ENCODE results near the gene PDE3B. TPM values are rescaled to one million over a fixed set of nuclear protein-coding genes. Genes with fewer than 3 reads are reported as not detected.
"Not testable (repeated sequence)": the region's sequence is repeated elsewhere in the genome, so short reads cannot be mapped to it uniquely, and the experiment has no call there.

The PDE3B gene
- total RNA-seq (100 to 1,000 TPM; 130 to 162 (median 143) TPM), total RNA-seq (50.8 to 1,071 (median 249) reads per million in 29 experiments)
- 119 TPM for total RNA-seq (2013)

GRCh38 chr11:14643697-14644225 lies at the start of gene PDE3B:
Gene PDE3B, plus strand, starts transcription at chr11:14643804. Its CDS starts 272 bp downstream, at chr11:14644076.
- Histone ChIP-seq H3K4me1 (ENCODE audit: control insufficient read depth in 1 of 2, extremely low read depth in 1 of 2, insufficient read depth in 2 of 2, low read length in 2 of 2) (peaks cover 11 to 44% of the 10 kb centered on the region in 2 experiments), H3K27ac (ENCODE audit: low read length) (peak within 1 kb of the TSS; percentile 80), H3K4me3 (ENCODE audit: control insufficient read depth in 1 of 2, extremely low read depth in 1 of 2, low read length in 1 of 2) (peak within 1 kb of the TSS; percentile 97 to 100), H3K27me3 (replicated peaks in 1 of 2; ENCODE audit: control insufficient read depth in 2 of 2, extremely low read depth in 1 of 2, insufficient read depth in 2 of 2, low read length in 1 of 2) (no peaks in the 10 kb centered on the region), H3K9me3 (no peaks in the 10 kb centered on the region), H3K36me3 (ENCODE audit: control insufficient read depth in 2 of 2, extremely low read depth in 1 of 2, insufficient read depth in 1 of 2, low read length in 1 of 2) (no peaks in the 10 kb centered on the region)
- ATAC-seq (replicated peaks in 1 of 4) (peak; percentile 65 to 74 (median 72)), DNase-seq (peak; percentile 42 to 79 (median 66))
- peak within 1 kb of the TSS; percentile 86 to 87 for H3K27ac Mint-ChIP-seq
- ChIA-PET POLR2A (interaction anchor here (0.5 to 3.1 kb wide), 9 partner anchors 29 to 250 kb away, joined by 3 to 15 read pairs (median 4); no protein-coding TSS in a partner anchor), CTCF (interaction anchor here (0.5 to 3.2 kb wide), 11 partner anchors 29 to 146 kb away, joined by 3 to 28 read pairs (median 4); no protein-coding TSS in a partner anchor)
- under 1% methylated on average over 59 of the region's 59 CpGs for WGBS (ENCODE audit: insufficient coverage)
- H3K9me3 Mint-ChIP-seq, result no peaks in the 10 kb centered on the region
- H3K4me1 Mint-ChIP-seq, result peaks cover 49 to 58% (median 54%) of the 10 kb centered on the region in 3 donors
- no peaks in the 10 kb centered on the region for H3K27me3 Mint-ChIP-seq
- peaks cover 24% of the 10 kb centered on the region for H3K36me3 Mint-ChIP-seq
- peak within 1 kb of the TSS; percentile 85 to 87 (median 86) for H3K4me3 Mint-ChIP-seq

DNA sequence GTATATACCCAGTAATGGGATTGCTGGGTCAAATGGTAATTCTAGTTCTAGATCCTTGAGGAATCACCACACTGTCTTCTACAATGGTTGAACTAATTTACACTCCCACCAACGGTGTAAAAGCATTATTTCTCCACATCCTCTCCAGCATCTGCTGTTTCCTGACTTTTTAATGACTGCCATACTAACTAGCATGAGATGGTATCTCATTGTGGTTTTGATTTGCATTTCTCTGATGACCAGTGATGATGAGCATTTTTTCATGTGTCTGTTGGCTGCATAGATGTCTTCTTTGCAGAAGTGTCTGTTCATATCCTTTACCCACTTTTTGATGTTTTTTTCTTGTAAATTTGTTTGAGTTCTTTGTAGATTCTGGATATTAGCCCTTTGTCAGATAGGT lies 48.3 kb upstream of the PDE3B start:
- H3K4me1 ChIP-seq (ENCODE audit: control insufficient read depth in 1 of 2, extremely low read depth in 1 of 2, insufficient read depth in 2 of 2, low read length in 2 of 2); H3K4me3 Mint-ChIP-seq; ATAC-seq (replicated peaks in 1 of 4); H3K36me3 ChIP-seq (ENCODE audit: control insufficient read depth in 2 of 2, extremely low read depth in 1 of 2, insufficient read depth in 1 of 2, low read length in 1 of 2); CTCF ChIA-PET; H3K27ac ChIP-seq (ENCODE audit: low read length); DNase-seq; H3K27me3 ChIP-seq (replicated peaks in 1 of 2; ENCODE audit: control insufficient read depth in 2 of 2, extremely low read depth in 1 of 2, insufficient read depth in 2 of 2, low read length in 1 of 2); H3K27me3 Mint-ChIP-seq; H3K4me3 ChIP-seq (ENCODE audit: control insufficient read depth in 1 of 2, extremely low read depth in 1 of 2, low read length in 1 of 2); H3K9me3 ChIP-seq; POLR2A ChIA-PET: not testable (repeated sequence)
- peak overlapping the region; percentile 51 to 64 for H3K27ac Mint-ChIP-seq
- whole genome bisulfite sequencing (ENCODE audit: insufficient coverage), result no CpG with 5 or more reads among the region's 1 CpG
- peaks cover 56% of the 10 kb centered on the region for H3K36me3 Mint-ChIP-seq
- peaks cover 25 to 32% (median 30%) of the 10 kb centered on the region in 3 donors for H3K4me1 Mint-ChIP-seq
- H3K9me3 Mint-ChIP-seq, result peaks cover 12 to 22% (median 13%) of the 10 kb centered on the region in 3 donors

DNA sequence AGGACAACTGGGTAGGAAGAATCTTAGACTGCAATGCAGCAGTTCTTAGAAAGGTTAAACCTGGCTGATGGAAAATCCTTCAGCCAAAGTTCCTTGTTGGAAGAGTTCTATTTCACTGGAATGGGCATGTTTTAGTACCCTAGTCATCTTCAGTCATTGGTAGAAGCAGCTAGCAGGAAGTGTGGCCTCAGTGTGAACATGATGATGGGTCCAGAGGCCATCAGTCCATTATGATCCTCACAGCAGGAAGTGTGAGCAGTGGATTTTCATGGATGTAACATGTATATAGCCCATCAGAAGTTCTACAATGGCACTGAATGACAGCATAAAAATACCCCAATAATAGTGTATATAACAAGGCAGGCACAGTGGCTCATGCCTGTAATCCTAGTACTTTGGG lies 35.9 kb upstream of the PDE3B start:
- Histone ChIP-seq H3K36me3 (ENCODE audit: control insufficient read depth in 2 of 2, extremely low read depth in 1 of 2, insufficient read depth in 1 of 2, low read length in 1 of 2) (peaks cover 5 to 27% of the 10 kb centered on the region in 2 donors), H3K4me1 (ENCODE audit: control insufficient read depth in 1 of 2, extremely low read depth in 1 of 2, insufficient read depth in 2 of 2, low read length in 2 of 2) (peaks cover 0 to 4% of the 10 kb centered on the region in 2 experiments), H3K27ac (ENCODE audit: low read length) (no peak overlapping the region), H3K9me3 (no peaks in the 10 kb centered on the region), H3K27me3 (replicated peaks in 1 of 2; ENCODE audit: control insufficient read depth in 2 of 2, extremely low read depth in 1 of 2, insufficient read depth in 2 of 2, low read length in 1 of 2) (no peaks in the 10 kb centered on the region), H3K4me3 (ENCODE audit: control insufficient read depth in 1 of 2, extremely low read depth in 1 of 2, low read length in 1 of 2) (no peak overlapping the region)
- H3K4me1 Mint-ChIP-seq, result peaks cover 16 to 28% (median 20%) of the 10 kb centered on the region in 3 donors
- H3K36me3 Mint-ChIP-seq, result peaks cover 55% of the 10 kb centered on the region
- CTCF ChIA-PET, result no interaction called here
- POLR2A ChIA-PET, result no interaction called here
- no peak overlapping the region for H3K4me3 Mint-ChIP-seq
- no peak overlapping the region for H3K27ac Mint-ChIP-seq
- no peaks in the 10 kb centered on the region for H3K27me3 Mint-ChIP-seq
- ATAC-seq (replicated peaks in 1 of 4), result no peak
- peaks cover 0 to 3% (median 0%) of the 10 kb centered on the region in 3 donors for H3K9me3 Mint-ChIP-seq
- no peak for DNase-seq

DNA sequence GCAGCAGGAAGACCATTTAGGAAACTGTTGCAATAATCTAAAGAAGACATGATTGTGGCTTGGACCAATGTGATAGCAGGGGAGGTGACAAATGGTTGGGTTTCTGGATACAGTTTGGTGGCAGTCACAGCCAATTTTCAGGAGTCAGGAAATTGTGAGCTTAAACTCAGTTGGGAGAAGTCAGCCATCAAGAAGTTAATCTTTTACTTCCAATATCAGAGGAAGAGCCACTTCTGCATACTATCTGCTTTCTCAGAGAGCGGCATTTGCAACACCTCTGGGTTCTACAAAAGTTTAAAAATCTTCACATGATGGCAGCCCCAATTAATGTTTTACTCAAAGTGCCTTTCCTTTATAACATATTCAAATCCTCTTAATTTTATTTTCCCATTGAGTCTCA lies 33.7 kb upstream of the PDE3B start:
- CTCF ChIA-PET, result no interaction called here
- Histone ChIP-seq H3K9me3 (no peaks in the 10 kb centered on the region), H3K27ac (ENCODE audit: low read length) (no peak overlapping the region), H3K4me1 (ENCODE audit: control insufficient read depth in 1 of 2, extremely low read depth in 1 of 2, insufficient read depth in 2 of 2, low read length in 2 of 2) (peaks cover 0 to 4% of the 10 kb centered on the region in 2 experiments), H3K27me3 (replicated peaks in 1 of 2; ENCODE audit: control insufficient read depth in 2 of 2, extremely low read depth in 1 of 2, insufficient read depth in 2 of 2, low read length in 1 of 2) (no peaks in the 10 kb centered on the region), H3K36me3 (ENCODE audit: control insufficient read depth in 2 of 2, extremely low read depth in 1 of 2, insufficient read depth in 1 of 2, low read length in 1 of 2) (peaks cover 5 to 24% of the 10 kb centered on the region in 2 donors), H3K4me3 (ENCODE audit: control insufficient read depth in 1 of 2, extremely low read depth in 1 of 2, low read length in 1 of 2) (no peak overlapping the region)
- H3K36me3 Mint-ChIP-seq, result peaks cover 47% of the 10 kb centered on the region
- ATAC-seq (replicated peaks in 1 of 4), result no peak
- no peak overlapping the region for H3K4me3 Mint-ChIP-seq
- H3K27ac Mint-ChIP-seq, result peak overlapping the region; percentile 72 to 81
- DNase-seq, result no peak
- POLR2A ChIA-PET, result no interaction called here
- no peaks in the 10 kb centered on the region for H3K27me3 Mint-ChIP-seq
- H3K9me3 Mint-ChIP-seq, result peaks cover 0 to 3% (median 0%) of the 10 kb centered on the region in 3 donors
- peaks cover 27 to 34% (median 29%) of the 10 kb centered on the region in 3 donors for H3K4me1 Mint-ChIP-seq
- 100% methylated on average over 1 of the region's 1 CpG for WGBS (ENCODE audit: insufficient coverage)

DNA sequence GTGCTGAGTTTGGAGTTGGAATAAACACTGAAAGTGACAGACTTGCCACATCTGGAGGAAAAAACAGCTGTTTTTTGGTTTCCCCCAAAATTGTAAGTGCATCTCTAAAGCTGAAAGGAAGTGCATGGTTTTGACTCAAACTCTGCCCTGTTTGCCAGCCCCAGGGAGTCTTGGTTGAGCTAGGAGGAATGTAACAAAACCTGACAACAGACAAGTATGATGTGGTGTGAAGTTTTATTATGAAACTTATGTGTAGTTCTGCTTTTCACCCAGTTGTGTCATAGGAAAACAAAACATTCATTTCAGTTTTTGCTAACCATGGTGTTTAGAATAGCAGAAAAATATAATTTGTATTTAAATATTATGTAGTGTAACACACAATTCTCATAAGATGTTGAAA lies 31.7 kb upstream of the PDE3B start:
- CTCF ChIA-PET, result no interaction called here

DNA sequence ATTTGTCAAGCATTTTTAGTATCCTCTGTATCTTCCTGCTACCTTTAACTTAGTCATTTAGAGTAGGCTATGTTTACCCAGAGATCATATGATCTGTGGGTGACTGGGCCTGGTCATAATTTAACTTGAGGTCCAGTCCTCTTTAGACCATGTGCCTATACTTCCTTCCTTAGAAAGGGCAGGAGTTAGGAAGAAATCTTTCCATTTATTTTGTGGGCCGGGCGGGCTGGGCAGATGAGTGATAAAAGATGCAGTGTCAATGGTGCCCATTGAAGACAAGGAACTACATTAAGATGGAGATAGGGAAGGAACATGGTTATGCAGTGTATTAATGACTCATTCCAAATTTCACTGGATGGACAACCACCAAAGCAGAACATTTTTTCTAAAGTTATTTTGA lies 30.9 kb upstream of the PDE3B start:
- Histone ChIP-seq H3K9me3 (no peaks in the 10 kb centered on the region), H3K27ac (ENCODE audit: low read length) (no peak overlapping the region), H3K27me3 (replicated peaks in 1 of 2; ENCODE audit: control insufficient read depth in 2 of 2, extremely low read depth in 1 of 2, insufficient read depth in 2 of 2, low read length in 1 of 2) (no peaks in the 10 kb centered on the region), H3K36me3 (ENCODE audit: control insufficient read depth in 2 of 2, extremely low read depth in 1 of 2, insufficient read depth in 1 of 2, low read length in 1 of 2) (peaks cover 1 to 7% of the 10 kb centered on the region in 2 donors), H3K4me1 (ENCODE audit: control insufficient read depth in 1 of 2, extremely low read depth in 1 of 2, insufficient read depth in 2 of 2, low read length in 2 of 2) (peaks cover 0 to 4% of the 10 kb centered on the region in 2 experiments), H3K4me3 (ENCODE audit: control insufficient read depth in 1 of 2, extremely low read depth in 1 of 2, low read length in 1 of 2) (no peak overlapping the region)
- POLR2A ChIA-PET, result no interaction called here
- Mint-ChIP-seq H3K27ac (no peak overlapping the region), H3K4me3 (no peak overlapping the region), H3K4me1 (peaks cover 40 to 51% (median 47%) of the 10 kb centered on the region in 3 donors), H3K36me3 (peaks cover 31% of the 10 kb centered on the region), H3K27me3 (no peaks in the 10 kb centered on the region), H3K9me3 (no peaks in the 10 kb centered on the region)
- CTCF ChIA-PET, result no interaction called here
- ATAC-seq (replicated peaks in 1 of 4) (no peak), DNase-seq (no peak)
- WGBS (ENCODE audit: insufficient coverage), result no CpG with 5 or more reads among the region's 2 CpGs

More for the DNA sequence above, 31.7 kb upstream of the PDE3B start:
- H3K36me3 ChIP-seq (ENCODE audit: control insufficient read depth in 2 of 2, extremely low read depth in 1 of 2, insufficient read depth in 1 of 2, low read length in 1 of 2), result peaks cover 2 to 13% of the 10 kb centered on the region in 2 donors
- H3K4me1 ChIP-seq (ENCODE audit: control insufficient read depth in 1 of 2, extremely low read depth in 1 of 2, insufficient read depth in 2 of 2, low read length in 2 of 2), result peaks cover 0 to 4% of the 10 kb centered on the region in 2 experiments
- H3K4me1 Mint-ChIP-seq, result peaks cover 36 to 49% (median 42%) of the 10 kb centered on the region in 3 donors
- H3K4me3 Mint-ChIP-seq, result no peak overlapping the region
- ATAC-seq (replicated peaks in 1 of 4) (no peak), DNase-seq (no peak)
- no peaks in the 10 kb centered on the region for H3K9me3 ChIP-seq
- peak overlapping the region; percentile 74 to 83 for H3K27ac Mint-ChIP-seq
- POLR2A ChIA-PET, result interaction anchor here in 1 of 2 donors (0.6 kb wide), 1 partner anchor 118 kb away, joined by 3 read pairs; no protein-coding TSS in a partner anchor
- peaks cover 38% of the 10 kb centered on the region for H3K36me3 Mint-ChIP-seq
- no peaks in the 10 kb centered on the region for H3K9me3 Mint-ChIP-seq
- no peaks in the 10 kb centered on the region for H3K27me3 ChIP-seq (replicated peaks in 1 of 2; ENCODE audit: control insufficient read depth in 2 of 2, extremely low read depth in 1 of 2, insufficient read depth in 2 of 2, low read length in 1 of 2)
- H3K4me3 ChIP-seq (ENCODE audit: control insufficient read depth in 1 of 2, extremely low read depth in 1 of 2, low read length in 1 of 2), result no peak overlapping the region
- H3K27me3 Mint-ChIP-seq, result no peaks in the 10 kb centered on the region
- peak overlapping the region; percentile 4 for H3K27ac ChIP-seq (ENCODE audit: low read length)

Data from T-cell (primary cell).